Vagina (tissue), 2 donors: ENCODE results near the gene ERICH3.

Experiments used
- POLR2A ChIP-seq, 2 donors: fragments of 450-650 bp; IDR thresholded peaks; one replicate each; pipeline ENCODE4 v1.6.1; 2017; ENCODE audit warnings: antibody characterized with exemption in 2 of 2, mild to moderate bottlenecking in 2 of 2, moderate library complexity in 2 of 2
- TF ChIP-seq, protein P1 (sequence below), 3 experiments: fragments of 450-650 bp in 2 of 3; fragments of 200-600 bp in 1 of 3; sonication (generic) in 1 of 3; IDR thresholded peaks; one replicate each; pipeline ENCODE4 v1.5.1; 2017 to 2019; ENCODE audit warnings: antibody characterized with exemption in 3 of 3, mild to moderate bottlenecking in 2 of 3, moderate library complexity in 2 of 3

DNA sequence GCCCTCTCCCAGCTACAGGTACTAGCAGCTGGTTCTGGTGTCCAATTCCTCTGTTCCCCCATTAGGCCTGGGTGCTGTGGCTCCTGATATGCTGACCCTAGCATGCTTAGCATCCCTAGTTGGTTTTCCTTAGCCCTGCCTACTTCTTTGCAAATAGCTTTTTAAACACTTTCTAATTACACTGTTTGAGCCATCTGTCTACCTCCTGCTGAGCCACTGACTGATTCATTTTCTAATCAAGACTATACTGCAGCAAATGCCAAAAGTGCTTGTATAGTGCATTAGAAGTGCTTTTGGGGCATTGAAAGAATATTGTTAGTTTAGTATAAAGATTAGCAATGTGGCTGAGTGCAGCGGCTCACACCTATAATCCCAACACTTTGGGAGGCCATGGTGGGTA lies 36.3 kb downstream of the ERICH3 start:
- TF ChIP-seq POLR2A (IDR thresholded peaks at IDR 0.05), result no peak
- TF ChIP-seq, protein P1, sequence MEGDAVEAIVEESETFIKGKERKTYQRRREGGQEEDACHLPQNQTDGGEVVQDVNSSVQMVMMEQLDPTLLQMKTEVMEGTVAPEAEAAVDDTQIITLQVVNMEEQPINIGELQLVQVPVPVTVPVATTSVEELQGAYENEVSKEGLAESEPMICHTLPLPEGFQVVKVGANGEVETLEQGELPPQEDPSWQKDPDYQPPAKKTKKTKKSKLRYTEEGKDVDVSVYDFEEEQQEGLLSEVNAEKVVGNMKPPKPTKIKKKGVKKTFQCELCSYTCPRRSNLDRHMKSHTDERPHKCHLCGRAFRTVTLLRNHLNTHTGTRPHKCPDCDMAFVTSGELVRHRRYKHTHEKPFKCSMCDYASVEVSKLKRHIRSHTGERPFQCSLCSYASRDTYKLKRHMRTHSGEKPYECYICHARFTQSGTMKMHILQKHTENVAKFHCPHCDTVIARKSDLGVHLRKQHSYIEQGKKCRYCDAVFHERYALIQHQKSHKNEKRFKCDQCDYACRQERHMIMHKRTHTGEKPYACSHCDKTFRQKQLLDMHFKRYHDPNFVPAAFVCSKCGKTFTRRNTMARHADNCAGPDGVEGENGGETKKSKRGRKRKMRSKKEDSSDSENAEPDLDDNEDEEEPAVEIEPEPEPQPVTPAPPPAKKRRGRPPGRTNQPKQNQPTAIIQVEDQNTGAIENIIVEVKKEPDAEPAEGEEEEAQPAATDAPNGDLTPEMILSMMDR (IDR thresholded peaks at IDR 0.05), result no peak
